ENCODE results near the gene HEATR1.

Gene HEATR1

GRCh38 chr1:236535662-236536161 is 68.6 kb downstream of the HEATR1 start:
- H3K4me1 ChIP-seq (ENCODE audit: control insufficient read depth, insufficient read depth, low read length), result no peaks in the 10 kb centered on the region
- no peak overlapping the region for H3K9ac ChIP-seq (ENCODE audit: low read depth, low read length)
- no peaks in the 10 kb centered on the region for H3K27me3 ChIP-seq (ENCODE audit: control insufficient read depth, insufficient read depth, low read length)
- no peaks in the 10 kb centered on the region for H3K9me3 ChIP-seq (ENCODE audit: control insufficient read depth, insufficient read depth, low read length)
- peaks cover 1% of the 10 kb centered on the region; the same call in 1 of the 2 replicates for H3K36me3 ChIP-seq (ENCODE audit: control insufficient read depth, insufficient read depth, low read length)
- H3K4me3 ChIP-seq (ENCODE audit: low read depth, low read length), result no peak overlapping the region
- no peak overlapping the region for H3K27ac ChIP-seq (ENCODE audit: low read depth, low read length)

GRCh38 chr1:236535190-236535589 is 69.1 kb downstream of the HEATR1 start:
- no peak overlapping the region for H3K4me3 ChIP-seq (ENCODE audit: low read depth, low read length)
- no peak overlapping the region for H3K9ac ChIP-seq (ENCODE audit: low read depth, low read length)

GRCh38 chr1:236534151-236534651 is 70.1 kb downstream of the HEATR1 start:
- H3K27ac ChIP-seq (ENCODE audit: low read depth, low read length), result no peak overlapping the region
- no peaks in the 10 kb centered on the region for H3K4me1 ChIP-seq (ENCODE audit: control insufficient read depth, insufficient read depth, low read length)
- no peaks in the 10 kb centered on the region for H3K27me3 ChIP-seq (ENCODE audit: control insufficient read depth, insufficient read depth, low read length)
- H3K9ac ChIP-seq (ENCODE audit: low read depth, low read length), result no peak overlapping the region
- no peaks in the 10 kb centered on the region for H3K36me3 ChIP-seq (ENCODE audit: control insufficient read depth, insufficient read depth, low read length)
- H3K9me3 ChIP-seq (ENCODE audit: control insufficient read depth, insufficient read depth, low read length), result no peaks in the 10 kb centered on the region
- no peak overlapping the region for H3K4me3 ChIP-seq (ENCODE audit: low read depth, low read length)

More at GRCh38 chr1:236535190-236535589, 69.1 kb downstream of the HEATR1 start:
- Histone ChIP-seq H3K27ac (ENCODE audit: low read depth, low read length) (no peak overlapping the region), H3K36me3 (ENCODE audit: control insufficient read depth, insufficient read depth, low read length) (no peaks in the 10 kb centered on the region), H3K27me3 (ENCODE audit: control insufficient read depth, insufficient read depth, low read length) (no peaks in the 10 kb centered on the region), H3K4me1 (ENCODE audit: control insufficient read depth, insufficient read depth, low read length) (no peaks in the 10 kb centered on the region), H3K9me3 (ENCODE audit: control insufficient read depth, insufficient read depth, low read length) (no peaks in the 10 kb centered on the region)

- Histone ChIP-seq H3K9me3 (ENCODE audit: control insufficient read depth, insufficient read depth, low read length) (no peaks in the 10 kb centered on the region), H3K9ac (ENCODE audit: low read depth, low read length) (no peak overlapping the region), H3K36me3 (ENCODE audit: control insufficient read depth, insufficient read depth, low read length) (no peaks in the 10 kb centered on the region), H3K4me3 (ENCODE audit: low read depth, low read length) (no peak overlapping the region), H3K4me1 (ENCODE audit: control insufficient read depth, insufficient read depth, low read length) (no peaks in the 10 kb centered on the region), H3K27ac (ENCODE audit: low read depth, low read length) (no peak overlapping the region), H3K27me3 (ENCODE audit: control insufficient read depth, insufficient read depth, low read length) (no peaks in the 10 kb centered on the region)
These were observed 71.5 kb downstream of the HEATR1 start for GRCh38 chr1:236532850-236533249.

GRCh38 chr1:236530959-236531358 is 73.4 kb downstream of the HEATR1 start:
- no peaks in the 10 kb centered on the region for H3K36me3 ChIP-seq (ENCODE audit: control insufficient read depth, insufficient read depth, low read length)
- no peaks in the 10 kb centered on the region for H3K27me3 ChIP-seq (ENCODE audit: control insufficient read depth, insufficient read depth, low read length)
- no peak overlapping the region for H3K27ac ChIP-seq (ENCODE audit: low read depth, low read length)
- no peak overlapping the region for H3K4me3 ChIP-seq (ENCODE audit: low read depth, low read length)
- no peaks in the 10 kb centered on the region for H3K9me3 ChIP-seq (ENCODE audit: control insufficient read depth, insufficient read depth, low read length)
- H3K9ac ChIP-seq (ENCODE audit: low read depth, low read length), result no peak overlapping the region
- H3K4me1 ChIP-seq (ENCODE audit: control insufficient read depth, insufficient read depth, low read length), result no peaks in the 10 kb centered on the region

GRCh38 chr1:236530286-236530685 is 74.0 kb downstream of the HEATR1 start:
- Histone ChIP-seq H3K27ac (ENCODE audit: low read depth, low read length) (no peak overlapping the region), H3K9ac (ENCODE audit: low read depth, low read length) (no peak overlapping the region), H3K27me3 (ENCODE audit: control insufficient read depth, insufficient read depth, low read length) (no peaks in the 10 kb centered on the region), H3K9me3 (ENCODE audit: control insufficient read depth, insufficient read depth, low read length) (no peaks in the 10 kb centered on the region), H3K4me3 (ENCODE audit: low read depth, low read length) (no peak overlapping the region), H3K36me3 (ENCODE audit: control insufficient read depth, insufficient read depth, low read length) (no peaks in the 10 kb centered on the region), H3K4me1 (ENCODE audit: control insufficient read depth, insufficient read depth, low read length) (no peaks in the 10 kb centered on the region)

GRCh38 chr1:236526079-236526478 is 78.2 kb downstream of the HEATR1 start:
- H3K36me3 ChIP-seq (ENCODE audit: control insufficient read depth, insufficient read depth, low read length), result no peaks in the 10 kb centered on the region
- H3K4me1 ChIP-seq (ENCODE audit: control insufficient read depth, insufficient read depth, low read length), result peaks cover 4% of the 10 kb centered on the region; the same call in 1 of the 2 replicates
- H3K27ac ChIP-seq (ENCODE audit: low read depth, low read length), result no peak overlapping the region
- H3K9me3 ChIP-seq (ENCODE audit: control insufficient read depth, insufficient read depth, low read length), result no peaks in the 10 kb centered on the region
- no peak overlapping the region for H3K9ac ChIP-seq (ENCODE audit: low read depth, low read length)
- H3K4me3 ChIP-seq (ENCODE audit: low read depth, low read length), result no peak overlapping the region
- H3K27me3 ChIP-seq (ENCODE audit: control insufficient read depth, insufficient read depth, low read length), result peaks cover 22% of the 10 kb centered on the region

GRCh38 chr1:236524895-236525184 is 79.5 kb downstream of the HEATR1 start:
- Histone ChIP-seq H3K4me3 (ENCODE audit: low read depth, low read length) (peak overlapping the region; percentile 89), H3K36me3 (ENCODE audit: control insufficient read depth, insufficient read depth, low read length) (no peaks in the 10 kb centered on the region), H3K27me3 (ENCODE audit: control insufficient read depth, insufficient read depth, low read length) (peaks cover 22% of the 10 kb centered on the region), H3K4me1 (ENCODE audit: control insufficient read depth, insufficient read depth, low read length) (peaks cover 4% of the 10 kb centered on the region; the same call in 1 of the 2 replicates), H3K9ac (ENCODE audit: low read depth, low read length) (no peak overlapping the region), H3K9me3 (ENCODE audit: control insufficient read depth, insufficient read depth, low read length) (no peaks in the 10 kb centered on the region), H3K27ac (ENCODE audit: low read depth, low read length) (no peak overlapping the region)

- Histone ChIP-seq H3K4me3 (ENCODE audit: low read depth, low read length) (peak overlapping the region; percentile 89), H3K36me3 (ENCODE audit: control insufficient read depth, insufficient read depth, low read length) (no peaks in the 10 kb centered on the region), H3K9me3 (ENCODE audit: control insufficient read depth, insufficient read depth, low read length) (no peaks in the 10 kb centered on the region), H3K4me1 (ENCODE audit: control insufficient read depth, insufficient read depth, low read length) (peaks cover 4% of the 10 kb centered on the region; the same call in 1 of the 2 replicates), H3K9ac (ENCODE audit: low read depth, low read length) (peak overlapping the region; percentile 63), H3K27me3 (ENCODE audit: control insufficient read depth, insufficient read depth, low read length) (peaks cover 22% of the 10 kb centered on the region), H3K27ac (ENCODE audit: low read depth, low read length) (no peak overlapping the region)
These were observed 80.0 kb downstream of the HEATR1 start for GRCh38 chr1:236524142-236524894.

GRCh38 chr1:236523704-236524141 is 80.6 kb downstream of the HEATR1 start, which contains the start of gene LGALS8:
TSS of gene LGALS8 (plus strand) at chr1:236523982. CDS start at chr1:236526071, 2,089 bp downstream.
- no peaks in the 10 kb centered on the region for H3K9me3 ChIP-seq (ENCODE audit: control insufficient read depth, insufficient read depth, low read length)
- H3K4me1 ChIP-seq (ENCODE audit: control insufficient read depth, insufficient read depth, low read length), result peaks cover 4% of the 10 kb centered on the region; the same call in 1 of the 2 replicates
- H3K27me3 ChIP-seq (ENCODE audit: control insufficient read depth, insufficient read depth, low read length), result peaks cover 22% of the 10 kb centered on the region
- no peak within 1 kb of the TSS for H3K27ac ChIP-seq (ENCODE audit: low read depth, low read length)
- H3K9ac ChIP-seq (ENCODE audit: low read depth, low read length), result peak within 1 kb of the TSS; percentile 63
- H3K36me3 ChIP-seq (ENCODE audit: control insufficient read depth, insufficient read depth, low read length), result no peaks in the 10 kb centered on the region
- peak within 1 kb of the TSS; percentile 89 for H3K4me3 ChIP-seq (ENCODE audit: low read depth, low read length)
